Measurements from ENCODE around the gene LMX1B.

LMX1B gene

DNA sequence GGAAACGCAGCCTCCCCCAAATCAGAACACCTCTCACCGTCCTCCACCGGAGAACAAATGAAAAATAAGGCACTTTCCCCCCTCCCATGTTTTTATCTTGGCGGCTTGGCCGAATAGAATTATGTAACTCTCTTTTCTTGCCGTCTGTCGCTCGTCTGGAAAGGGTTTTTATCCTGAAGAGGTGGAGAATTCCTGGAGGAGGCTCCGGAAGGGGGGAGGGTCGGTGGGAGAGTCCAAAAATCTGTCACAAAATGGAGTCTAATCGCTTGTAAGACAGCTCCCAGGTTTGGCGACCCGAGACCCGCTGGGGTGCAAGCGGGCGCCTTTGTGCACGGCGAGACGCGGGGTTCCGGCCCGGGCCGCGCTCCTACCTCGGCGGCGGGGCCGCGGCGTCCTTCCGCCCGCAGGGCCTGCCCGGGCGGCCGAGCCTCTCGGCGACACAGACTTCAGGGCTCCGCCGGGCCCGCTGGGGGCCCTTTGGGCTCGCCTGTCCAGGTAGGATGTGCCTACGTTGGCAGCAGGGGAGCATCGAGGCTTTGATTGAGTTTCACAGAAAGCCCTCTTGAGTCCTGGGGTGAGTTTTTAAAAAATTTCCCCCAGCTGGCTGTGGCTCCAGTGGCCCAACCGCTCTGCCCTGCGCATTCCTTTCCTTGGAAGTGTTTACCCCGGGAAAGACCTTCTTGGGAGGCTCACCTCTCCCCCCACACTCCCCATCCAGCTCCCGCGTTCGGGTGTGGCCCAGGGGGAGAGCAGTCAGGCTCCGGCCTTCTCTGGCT, 5.0 kb downstream of the LMX1B start:
- no peak for DNase-seq

GRCh38 chr9:126619361-126620135, 5.8 kb downstream of the LMX1B start:
- no peak for DNase-seq

DNA sequence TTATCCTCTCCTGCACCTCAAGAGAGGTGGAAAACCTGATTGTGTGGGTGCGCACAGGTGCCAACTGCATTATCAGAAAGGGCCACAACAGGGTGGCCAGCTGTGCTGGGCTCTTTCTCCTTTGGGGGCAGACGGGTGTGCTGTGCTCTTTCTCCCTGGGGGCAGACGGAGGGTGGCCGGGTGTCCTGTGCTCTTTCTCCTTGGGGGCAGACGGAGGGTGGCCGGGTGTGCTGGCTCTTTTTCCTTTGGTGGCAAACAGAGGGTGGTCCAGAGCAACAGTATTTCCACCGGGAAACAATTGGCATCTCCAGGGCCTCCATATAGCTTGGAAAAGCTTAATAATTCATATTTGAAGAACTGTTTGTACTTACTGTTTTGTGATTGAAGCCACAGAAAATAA, 6.8 kb downstream of the LMX1B start:
- no peak for DNase-seq

DNA sequence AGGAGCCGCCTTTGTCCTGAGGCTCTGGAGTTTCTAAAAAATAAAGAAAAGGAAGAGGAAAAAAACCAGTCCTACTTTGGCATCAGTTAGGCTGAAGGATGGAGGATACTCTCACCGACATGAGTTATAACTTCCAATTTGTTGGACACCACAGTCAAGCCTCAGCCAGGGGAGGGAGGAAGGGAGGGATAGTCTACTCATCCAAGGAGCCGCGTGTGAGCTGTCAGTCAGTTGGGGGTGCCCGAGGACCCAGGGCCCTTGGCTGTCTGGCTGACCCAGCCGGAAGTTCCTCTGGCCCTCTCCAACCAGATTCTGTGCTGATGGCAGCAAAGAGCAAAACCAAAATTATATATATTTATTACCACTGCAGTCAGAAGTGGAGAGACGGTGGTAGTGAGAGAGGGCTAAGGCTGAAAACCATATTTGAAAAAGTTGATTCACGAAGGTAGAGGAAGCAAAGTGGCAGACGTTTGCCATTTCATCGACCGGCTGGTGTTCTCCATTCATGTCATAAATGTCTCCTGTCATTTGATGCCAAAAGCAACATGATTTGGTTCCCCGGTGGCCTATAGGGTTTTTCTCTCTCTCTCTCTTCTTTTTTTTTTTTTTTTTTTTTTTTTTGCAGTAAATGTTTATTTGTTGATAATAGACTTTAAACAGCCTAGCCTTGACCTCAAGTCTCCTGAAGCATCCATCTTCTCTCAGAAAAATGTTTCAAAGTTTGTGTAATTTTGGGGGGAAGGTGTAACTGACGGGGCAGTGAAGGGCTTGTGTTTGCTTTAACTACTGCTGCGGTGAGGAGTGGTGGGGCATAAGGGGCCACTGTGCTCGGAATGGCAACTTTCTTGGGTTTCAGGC, 7.6 kb downstream of the LMX1B start:
- DNase-seq: no peak

DNA sequence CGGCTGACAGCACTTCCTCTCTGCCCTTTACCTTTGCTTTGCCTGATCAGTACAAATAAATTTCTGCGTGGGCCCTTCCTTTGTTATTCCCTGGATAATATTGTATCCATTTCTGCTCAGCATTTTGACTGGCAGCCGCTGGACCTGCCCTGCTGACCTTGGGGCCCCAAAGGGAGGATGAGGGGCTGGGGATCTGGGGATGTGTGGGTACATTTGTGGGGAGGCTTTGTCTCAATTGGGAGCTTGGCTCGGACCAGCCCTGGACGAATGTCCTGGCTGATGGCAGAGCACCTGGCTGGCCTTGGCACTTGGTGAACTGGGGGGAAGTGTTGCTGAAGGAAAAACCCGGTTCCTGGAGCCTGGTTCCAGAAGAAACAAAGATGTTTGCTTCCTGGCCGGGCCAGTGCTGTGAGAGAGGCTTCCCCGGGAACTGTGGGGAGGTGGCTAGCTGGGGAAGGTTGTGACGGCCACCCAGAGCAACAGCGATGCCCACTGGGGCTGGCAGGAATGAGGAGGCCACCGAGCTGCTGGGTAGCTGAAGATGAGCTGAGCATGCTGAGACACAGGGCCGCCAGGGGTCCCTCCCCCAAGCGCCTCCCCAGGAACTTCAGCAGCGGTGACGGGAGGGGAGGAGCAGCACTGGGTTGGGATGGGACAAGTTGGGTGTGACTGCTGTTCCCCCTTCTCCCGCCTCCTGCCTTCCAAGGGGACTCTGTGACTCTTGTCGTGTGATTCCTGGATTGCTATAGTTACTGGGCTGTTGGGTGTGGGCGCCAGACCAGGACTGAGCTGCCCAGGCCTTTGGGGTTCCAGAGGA, 8.4 kb downstream of the LMX1B start:
- no peak for DNase-seq

GRCh38 chr9:126623314-126623666, 9.6 kb downstream of the LMX1B start:
- no peak for DNase-seq

DNA sequence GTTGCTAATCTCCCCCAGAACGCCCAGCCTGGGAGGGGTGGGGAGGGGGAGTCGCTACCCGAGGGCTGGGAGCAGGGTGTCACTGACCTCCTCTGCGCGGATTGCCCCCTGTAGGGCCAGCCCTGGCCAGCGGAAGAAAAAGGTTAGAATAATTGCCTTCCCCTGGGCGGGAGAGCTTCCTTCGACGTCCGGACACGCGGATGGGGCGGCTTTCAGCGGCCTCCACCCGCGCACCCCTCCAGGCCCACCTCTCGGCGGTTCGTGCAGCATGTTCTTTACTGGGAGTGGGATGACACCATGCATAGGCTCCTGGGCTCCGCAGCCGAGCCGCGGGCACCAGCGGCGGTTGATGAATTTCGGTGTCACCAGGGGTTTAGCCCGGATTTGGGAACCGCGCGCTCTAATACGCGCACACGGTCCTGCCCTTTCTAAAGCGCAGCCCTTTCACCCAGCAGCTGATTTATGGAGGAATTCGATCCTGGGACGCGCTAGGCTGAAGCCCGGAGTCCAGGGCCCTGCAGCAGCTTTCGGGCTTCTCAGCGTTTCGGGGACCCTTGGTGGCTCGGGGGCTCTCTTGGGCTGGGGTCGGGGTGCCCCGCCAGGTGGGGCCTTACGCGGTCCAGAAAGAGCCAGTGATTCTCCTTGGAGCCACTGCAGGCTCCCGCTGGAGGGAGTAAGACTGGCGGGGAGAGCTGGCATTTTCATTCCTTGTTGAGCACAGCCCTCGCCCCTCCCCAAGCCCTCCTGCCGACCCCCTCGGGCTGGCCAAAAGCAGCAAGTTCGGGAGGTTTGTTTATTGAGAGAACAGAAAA, 10.1 kb downstream of the LMX1B start:
- DNase-seq: no peak

DNA sequence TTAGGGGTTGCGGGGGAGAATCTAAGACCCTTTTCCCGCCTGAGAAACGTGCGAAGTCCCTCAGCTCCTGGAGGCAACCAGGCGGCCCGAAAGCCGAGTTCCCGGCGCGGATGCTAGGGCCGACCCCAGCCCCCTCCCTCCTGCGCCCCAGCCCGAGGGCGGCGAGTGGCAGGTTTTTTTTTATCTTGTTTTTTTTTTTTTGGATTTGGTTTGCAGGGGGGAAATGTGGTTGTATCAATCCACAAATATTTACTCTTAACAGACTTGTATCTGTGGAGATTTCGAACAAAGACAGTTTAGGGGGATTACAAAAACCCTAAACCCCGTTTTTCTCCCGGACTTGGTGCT, 10.7 kb downstream of the LMX1B start:
- DNase-seq: no peak

GRCh38 chr9:126624912-126625311, 11.2 kb downstream of the LMX1B start:
- DNase-seq: no peak

DNA sequence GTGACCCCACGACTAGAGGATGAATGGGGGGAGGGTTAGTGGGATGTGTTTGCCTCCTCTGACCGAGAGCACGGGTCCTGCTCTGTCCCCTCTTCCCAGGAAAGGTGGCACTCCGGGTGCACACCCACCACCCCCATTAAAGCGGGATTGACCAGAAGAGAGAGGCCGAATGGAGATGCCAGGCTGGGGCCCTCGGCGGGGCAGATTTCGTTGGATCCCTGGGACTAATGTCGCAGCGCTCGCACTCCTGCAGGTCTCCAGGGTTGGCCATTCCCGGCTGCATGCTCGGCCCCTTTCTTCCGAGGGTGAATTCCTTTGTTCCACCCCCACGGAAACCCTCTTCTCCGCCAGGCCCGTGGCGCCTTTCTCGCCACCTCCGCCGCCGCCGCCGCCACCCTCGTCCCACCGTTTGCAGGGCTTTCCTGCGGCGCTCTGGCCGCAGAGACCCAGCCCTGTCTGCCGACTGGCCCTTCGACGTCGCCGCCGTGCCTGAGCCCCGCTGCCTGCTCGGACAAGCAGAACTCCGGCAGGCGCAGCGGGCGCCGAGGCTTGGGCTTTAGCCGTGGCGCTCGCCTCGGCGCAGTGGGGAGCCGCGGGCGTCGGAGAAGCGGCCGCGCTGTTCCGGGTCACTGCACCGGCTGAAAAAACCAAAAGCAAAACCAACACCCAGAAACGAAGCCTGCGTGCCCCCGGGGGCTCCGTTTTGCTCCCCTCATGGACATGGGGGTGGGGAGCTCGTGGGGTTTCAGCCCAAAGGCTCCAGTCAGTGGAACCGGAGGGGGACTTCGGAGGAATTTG, 11.8 kb downstream of the LMX1B start:
- DNase-seq: no peak

GRCh38 chr9:126626127-126626925, 12.6 kb downstream of the LMX1B start:
- no peak for DNase-seq

GRCh38 chr9:126626926-126627233, 13.2 kb downstream of the LMX1B start:
- no peak for DNase-seq

- DNase-seq: no peak
Observed at GRCh38 chr9:126628146-126628545, 14.4 kb downstream of the LMX1B start.

- no peak for DNase-seq
Observed at GRCh38 chr9:126628969-126629674, 15.4 kb downstream of the LMX1B start.

DNA sequence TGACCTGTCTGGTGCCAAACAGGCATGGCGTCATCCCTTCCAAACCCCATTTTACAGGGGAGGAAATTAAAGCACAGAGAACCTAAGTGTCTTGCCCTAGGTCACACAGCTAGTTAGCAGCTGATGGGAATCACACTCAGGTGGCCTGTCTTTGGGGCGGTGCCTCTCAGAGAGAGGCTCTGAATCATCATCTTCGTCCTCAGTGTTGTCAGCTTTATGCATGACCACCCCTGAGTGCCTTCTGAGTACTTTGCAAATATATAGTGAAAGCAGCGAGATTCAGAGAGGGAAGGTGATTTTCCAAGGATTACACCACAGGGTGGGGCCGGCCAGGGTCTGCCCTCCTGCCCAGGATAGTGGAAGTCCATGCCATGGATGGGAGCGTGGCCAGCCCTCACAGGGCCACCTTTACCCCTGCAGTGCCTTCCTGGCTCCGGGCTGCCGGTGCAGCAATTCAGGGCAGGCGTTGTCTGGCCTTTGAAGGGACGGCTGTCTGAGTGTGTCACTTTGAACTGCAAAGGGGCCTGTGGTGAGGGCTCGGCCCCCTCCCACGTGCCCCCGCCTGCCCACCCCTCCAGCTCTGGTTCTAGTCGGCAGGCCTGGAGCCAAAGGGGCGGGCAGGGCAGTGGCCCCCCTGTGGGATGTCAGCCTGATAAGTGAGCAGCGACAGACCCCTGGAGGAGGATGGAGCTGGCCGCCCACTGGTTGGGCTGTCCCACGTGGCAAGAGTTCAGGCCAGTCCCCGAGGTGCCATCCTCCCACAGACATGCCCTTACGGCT, 16.9 kb downstream of the LMX1B start:
- no peak for DNase-seq

GRCh38 chr9:126631254-126631653, 17.5 kb downstream of the LMX1B start:
- DNase-seq: no peak

DNA sequence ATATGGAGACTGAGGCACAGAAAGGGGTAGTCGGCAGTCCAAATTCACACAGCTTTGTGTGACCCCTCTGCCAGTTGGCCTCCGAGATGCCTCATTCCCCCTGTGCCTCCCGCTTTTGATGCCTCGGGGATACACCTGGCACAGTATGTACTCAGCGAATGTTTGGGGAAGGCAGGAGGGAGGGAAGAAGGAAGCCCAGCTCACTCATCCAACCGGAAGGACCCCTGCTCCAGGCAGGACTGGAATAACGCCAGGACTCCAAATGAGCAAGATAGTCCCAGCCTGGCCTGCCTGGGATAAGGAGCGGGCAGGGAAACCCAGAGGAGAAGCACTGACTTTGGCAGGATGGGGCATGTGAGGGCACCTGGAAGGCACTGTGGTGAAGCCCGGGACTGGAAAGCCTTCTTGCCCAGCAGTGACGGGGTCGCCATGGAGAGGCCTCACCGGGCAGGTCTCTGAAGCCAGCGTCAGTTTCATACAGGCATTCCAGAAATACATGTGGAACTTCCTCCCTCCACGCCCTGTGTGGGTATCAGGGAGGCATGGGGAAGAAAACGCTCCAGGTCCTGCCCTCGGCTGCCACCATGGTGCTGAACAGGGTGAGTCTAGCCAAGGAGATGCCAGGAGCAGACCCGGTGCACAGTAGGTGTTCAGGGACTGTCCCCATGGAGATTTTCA, 20.3 kb downstream of the LMX1B start:
- no peak for DNase-seq

DNA sequence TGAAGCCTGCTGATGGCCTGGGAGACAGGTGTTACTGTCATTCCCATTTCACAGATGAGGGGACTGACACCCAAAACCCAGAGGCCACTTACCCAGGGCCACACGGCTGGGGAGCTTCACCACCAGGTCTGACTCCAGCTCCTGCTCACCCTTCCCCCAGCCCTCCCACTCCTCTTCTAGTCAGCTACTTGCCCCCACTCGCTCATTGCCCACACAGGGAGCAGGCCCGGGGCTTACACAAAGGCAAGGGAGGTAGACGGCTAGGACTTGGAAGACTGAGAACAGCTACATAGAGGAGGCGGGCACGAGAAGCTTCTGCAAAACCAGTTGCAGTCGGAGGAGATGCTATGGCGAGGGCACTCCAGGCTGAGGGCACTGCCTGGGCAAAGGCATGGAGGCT, 21.3 kb downstream of the LMX1B start:
- DNase-seq: no peak
